GM19035 (cell line): ENCODE results near the gene BCO1.

Experiments used
- ATAC-seq: cut with Tn5 transposase; IDR thresholded peaks from one replicate; pipeline ENCODE4 v1.9.1; 2021; ENCODE audit not compliant: unreplicated experiment

The BCO1 gene

DNA sequence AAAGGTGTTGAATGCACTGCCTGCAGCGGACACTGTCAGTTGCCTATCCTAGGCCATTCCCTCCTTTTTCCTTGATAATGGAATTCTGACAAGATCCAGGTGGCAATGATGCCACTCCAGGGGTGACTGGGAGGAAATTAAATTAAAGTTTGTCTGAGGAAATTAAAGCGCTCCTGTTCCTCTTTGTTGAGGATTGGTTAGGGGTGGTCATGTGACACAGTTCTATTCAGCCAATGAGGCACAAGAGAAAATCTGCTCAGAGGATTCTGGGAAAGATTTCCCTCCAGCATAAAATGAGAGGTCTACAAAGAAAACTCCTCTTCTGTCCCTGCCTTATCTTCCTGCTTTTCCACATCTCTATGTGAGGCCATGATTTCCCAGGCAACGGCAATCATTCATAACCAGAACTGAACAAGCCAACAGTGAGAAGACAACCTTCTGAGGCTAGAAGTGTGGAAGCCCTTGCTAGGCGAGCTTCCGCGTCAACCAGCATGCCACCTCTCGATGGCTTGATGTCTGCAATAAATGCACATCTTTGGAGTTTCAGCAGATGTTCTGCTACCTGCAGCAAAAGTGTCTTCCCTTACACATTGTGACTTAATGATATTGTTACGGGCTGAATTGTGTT is 5.6 kb upstream of the BCO1 start:
- ATAC-seq, result no peak

DNA sequence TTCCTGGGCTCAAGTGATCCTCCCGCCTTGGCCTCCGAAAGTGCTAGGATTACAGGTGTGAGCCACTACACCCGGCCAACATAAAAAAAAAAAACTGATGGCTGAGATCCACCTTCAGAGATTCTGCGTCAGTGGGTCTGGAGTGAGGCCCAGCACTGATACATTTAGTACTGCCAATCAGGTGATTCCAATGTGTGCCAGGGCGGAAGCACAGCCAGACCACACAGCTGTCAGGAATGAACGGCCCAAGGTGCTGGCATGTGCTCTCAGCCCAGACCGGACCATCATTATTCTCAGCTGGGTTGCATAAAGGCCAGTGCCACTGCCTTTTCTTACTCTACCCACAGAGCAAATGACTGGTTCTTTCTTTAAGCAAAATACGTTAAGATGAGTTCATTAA is 1.2 kb upstream of the BCO1 start:
- ATAC-seq, result no peak

DNA sequence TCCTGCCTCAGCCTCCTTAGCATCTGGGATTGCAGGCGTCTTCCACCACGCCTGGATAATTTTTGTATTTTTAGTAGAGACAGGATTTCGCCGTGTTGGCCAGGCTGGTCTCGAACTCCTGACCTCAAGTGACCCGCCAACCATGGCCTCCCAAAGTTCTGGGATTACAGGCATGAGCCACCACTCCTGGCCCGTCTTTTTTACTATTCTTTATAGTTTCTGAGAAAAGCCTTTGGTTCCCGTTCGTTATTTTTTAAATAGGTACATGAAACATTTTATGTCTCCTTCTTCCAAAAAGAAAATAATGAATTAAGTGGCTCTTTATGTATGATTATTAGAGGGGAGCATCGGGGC is 570 bp upstream of the BCO1 start:
- no peak for ATAC-seq

DNA sequence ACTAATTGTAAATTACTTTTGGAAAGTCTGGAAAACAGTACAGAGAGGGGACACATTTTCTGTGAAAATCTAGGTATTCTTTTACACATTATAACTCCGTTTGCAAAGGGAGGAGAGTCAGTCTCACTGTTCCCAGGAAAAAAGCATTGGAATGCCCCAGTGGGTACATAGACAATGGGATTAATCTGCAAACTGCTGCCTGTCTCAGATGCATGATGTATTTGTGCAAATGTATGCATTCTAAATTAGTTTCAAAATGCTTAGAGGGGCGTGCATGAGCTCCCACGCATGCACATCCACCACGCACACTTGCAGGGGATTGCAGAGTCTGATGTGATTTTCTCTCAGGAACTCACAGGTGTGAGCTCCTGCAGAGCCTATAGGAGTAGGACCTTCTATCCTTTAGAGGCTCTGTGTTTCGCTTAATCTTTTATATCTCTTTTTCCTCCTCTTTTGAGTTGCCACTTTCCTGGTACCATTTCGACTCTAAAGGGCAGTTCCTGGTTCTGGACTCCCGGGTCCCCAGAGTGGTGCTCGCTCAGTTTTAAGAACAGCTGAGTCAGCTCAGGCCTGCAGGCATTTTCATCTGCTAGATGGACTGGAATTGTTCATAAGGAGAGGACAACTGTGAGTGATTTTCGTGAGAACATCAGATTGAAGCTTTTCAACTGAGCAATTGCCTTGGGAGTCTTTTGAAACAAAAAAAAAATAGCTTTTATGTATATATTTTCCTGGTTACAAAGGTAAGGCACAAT is 1.1 kb downstream of the BCO1 start:
- ATAC-seq, result no peak

DNA sequence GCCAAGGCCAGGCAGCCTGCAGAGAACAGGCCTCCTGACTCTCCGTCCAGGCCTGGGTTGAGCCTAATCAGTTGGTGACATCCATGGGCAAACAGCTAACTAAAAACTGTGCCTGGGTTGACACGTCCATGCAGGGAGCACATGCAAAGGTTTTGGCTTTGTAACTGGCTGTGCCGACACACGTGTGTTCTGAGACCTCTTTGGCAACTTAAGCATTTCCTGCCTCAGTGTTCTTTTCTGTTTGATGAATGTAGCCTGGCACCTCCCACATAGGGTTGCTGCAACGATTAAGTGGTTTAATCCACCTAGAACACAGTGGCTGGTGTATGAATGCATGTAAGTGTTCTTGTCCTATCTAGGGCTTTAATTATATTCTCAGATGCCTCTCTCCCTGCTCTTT is 3.2 kb downstream of the BCO1 start:
- ATAC-seq, result no peak

DNA sequence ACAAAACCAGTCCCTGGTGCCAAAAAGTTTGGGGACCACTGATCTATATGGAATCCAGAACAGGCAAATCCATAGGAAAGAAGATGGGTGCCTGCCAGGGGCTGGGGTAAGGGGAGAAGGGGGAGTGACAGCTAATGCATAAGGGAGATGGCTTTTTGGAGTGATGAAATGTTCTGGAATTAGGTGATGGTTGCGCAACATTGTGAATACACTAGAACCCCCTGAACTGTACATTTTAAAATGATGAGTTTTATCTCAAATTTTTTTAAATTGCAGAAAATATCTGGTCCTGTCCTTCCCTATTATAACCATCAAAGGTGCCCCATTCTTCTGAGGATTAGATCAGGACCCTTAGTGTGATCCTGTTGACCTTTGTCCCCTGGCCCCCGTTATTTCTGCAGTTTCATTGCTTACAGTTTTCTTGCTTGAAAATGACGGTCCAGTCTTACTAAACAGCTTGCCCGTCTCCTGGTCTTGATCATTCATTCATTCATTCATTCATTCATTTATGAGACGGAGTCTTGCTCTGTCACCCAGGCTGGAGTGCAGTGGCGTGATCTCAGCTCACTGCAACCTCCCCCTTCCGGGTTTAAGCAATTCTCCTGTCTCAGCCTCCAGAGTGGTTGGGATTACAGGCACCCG is 4.6 kb downstream of the BCO1 start:
- no peak for ATAC-seq

DNA sequence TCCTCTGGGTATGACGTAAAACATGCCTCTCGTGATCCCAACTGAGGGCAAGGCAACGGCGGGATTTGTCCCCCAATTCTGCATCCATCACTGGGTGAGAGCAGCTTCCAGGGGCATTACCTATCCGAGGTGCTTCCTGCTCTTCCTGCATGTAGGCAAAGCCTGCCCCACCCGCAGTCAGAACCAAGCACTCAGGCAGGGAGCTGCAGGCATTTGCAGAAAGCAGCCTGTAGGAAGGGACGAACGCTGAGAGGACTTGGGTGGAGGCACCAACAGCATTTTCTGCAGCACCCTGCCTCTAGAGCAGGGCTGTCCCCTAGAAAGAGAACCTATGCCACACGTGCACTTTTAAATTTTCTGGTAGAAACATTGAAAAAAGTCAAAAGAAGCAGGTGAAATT is 5.5 kb downstream of the BCO1 start:
- ATAC-seq, result no peak

DNA sequence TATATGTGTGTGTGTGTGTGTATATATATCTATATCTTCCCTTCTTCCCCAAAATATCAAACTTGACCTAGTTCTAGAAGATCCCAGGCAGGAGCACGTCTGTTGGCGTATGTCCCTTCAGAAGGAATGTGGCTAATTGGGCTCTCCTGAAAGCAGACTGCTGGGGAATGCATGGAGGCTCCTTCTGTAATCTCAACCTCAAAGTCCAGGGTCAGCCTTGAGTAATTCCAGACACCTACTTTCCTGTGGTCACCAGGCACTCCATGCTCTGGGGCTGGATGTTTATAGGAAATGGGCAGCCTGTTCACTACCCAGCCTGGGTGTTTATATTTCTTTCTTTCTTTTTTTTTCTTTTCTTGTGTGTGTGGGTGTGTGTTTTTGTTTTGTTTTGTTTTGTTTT is 13.4 kb downstream of the BCO1 start:
- no peak for ATAC-seq

DNA sequence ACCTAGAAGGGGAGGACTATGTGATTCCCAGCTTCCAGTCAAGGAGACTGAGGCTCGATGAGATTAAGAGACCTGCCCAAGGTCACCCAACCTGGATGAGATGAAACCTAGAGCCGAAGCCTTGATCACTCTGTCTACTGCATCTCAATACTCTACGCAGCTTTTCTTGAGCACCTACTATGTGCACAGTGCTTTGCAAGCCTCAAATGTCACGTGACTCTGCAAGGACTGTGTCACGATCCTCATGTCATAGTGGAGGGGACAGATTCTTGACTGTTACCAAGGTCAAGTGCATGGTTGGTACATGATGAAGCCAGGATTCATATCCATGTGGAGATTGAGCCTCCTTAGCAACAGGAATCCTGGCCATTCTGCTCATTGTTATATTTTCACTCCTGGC is 14.7 kb downstream of the BCO1 start:
- ATAC-seq, result no peak

DNA sequence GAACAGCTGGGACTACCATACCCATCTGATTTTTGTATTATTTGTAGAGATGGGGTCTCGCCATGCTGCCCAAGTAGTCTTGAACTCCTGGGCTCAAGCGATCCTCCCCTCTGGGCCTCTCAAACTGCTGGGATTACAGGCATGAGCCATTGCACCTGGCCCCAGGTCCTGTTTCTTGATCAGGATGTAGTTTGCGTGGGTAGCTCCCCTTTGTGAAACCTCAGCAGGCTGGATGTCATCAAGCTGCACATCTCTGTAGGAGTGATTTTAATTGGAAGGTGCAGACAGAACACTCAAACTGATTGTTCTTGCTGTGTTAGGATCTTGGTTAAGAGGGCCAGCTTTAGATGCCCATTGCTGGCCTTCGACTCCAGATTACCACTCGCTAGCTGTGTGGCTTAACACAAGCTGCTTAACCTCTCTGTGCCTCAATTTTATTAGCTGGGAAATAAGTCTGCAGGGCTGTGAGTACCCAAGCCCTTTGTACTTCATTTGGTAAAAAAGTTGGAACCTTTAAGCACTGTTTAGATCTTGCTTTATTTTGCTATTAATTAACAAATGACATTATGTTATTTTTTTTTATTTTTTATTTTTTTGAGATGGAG is 16.5 kb downstream of the BCO1 start:
- ATAC-seq, result no peak

DNA sequence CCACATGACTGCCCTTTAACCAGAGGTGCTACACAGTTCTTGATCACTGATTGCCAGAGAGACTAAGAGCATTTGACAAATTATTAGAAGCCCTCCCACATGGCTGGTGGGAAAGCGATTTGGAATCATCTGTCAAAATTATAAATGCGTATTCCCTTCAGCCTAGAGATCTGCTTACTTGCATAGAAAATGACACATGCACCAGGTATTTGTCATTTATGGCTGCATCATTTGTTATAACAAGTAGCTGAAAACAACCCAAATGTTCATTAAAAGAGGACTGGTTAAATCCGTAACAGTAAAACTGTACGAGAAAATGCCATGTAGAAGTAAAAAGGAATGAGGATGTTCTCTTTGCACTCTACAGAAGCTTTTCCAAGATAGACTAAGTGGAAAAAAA is 21.4 kb downstream of the BCO1 start:
- ATAC-seq, result no peak

DNA sequence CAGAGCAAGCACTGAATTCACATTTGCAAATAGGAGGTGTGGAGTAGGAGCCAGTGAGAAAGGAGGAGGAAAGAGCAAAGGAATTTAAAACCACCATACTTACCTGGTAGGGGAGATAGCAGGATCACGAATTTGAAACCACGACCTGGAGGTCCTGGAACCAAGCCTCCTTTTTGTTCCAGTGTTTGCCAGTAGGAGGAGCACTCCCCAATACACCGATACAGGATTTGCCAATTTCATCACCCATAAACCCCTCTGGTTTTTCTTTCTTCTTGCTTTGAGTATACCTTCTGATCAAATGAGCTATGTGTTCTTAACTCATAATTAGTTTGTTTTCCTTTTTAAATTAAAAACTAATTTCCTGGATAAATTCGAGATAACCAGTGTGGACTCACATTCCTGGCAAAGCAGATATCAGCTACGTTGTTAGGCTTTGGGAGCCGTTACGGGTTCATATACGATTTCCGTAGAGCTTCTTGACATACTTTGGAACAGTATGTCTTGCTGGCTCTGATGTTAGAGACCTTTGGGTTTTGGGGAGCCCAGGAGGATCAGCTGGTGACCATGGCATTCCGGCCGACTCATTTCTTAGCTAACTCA is 22.7 kb downstream of the BCO1 start:
- ATAC-seq, result no peak

DNA sequence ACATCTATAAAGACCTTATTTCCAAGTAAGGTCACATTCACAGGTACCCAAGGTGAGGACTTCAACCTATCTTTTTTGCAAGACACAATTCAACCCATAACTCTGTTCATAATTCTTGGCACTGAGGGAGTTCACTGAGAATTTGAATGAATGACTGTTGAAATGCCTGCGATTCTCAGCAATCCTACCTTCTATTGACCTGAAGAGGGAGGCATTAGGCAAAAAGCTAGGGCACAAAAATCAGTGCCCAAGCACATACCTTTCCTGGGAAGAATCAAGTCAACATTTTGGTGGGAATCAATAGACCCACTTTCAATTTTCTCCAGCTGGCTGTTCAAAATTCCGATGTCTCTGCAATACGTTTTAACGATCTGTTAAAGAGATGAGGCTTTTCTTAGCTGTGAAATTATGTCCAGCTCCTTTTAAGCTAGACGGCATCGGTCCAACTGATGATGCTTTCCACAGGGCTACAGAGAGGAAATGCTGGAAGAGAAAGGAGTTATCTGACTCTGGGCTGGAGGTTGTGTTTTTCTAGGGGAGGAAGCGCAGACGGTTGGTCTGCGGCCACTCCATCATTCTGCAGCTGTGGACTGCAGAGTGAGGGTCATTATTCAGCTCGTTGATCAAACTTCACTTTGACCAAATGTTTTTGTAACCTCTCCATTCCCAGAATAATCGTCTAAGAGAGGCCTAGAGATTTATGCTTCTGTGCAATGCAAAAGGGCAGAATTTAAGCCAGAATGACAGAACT is 25.2 kb downstream of the BCO1 start:
- ATAC-seq, result no peak

DNA sequence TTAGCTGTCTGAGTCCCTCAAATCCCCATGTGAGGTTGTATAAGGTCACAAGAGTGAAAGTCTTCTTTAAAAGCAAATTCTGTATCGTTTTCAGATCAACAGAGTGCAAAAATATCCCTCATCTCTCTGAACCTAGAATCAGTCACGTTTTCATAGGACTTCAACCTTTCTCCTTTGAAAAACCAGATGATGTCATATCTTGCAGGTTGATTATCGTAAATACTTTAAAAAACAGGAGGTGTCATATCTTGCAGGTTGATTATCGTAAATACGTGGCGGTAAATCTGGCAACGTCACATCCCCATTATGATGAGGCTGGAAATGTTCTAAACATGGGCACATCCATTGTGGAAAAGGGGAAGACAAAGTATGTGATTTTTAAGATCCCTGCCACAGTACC is 25.9 kb downstream of the BCO1 start:
- no peak for ATAC-seq

DNA sequence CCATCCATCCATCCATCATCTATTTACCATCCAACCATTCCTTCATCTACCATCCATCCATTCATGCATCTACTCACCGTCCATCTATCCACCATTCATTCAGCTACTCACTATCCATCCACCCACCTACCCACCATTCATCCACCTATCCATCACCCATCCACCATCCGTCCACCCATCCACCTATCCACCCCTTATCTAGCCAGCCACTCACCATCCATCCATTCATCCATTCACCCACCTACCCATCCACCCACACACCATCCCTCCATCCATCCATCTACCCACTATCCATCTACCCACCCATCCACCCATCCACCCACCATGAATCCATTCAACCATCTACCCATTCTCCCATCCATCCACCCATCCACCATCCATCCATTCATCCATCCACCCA is 26.6 kb downstream of the BCO1 start:
- no peak for ATAC-seq

DNA sequence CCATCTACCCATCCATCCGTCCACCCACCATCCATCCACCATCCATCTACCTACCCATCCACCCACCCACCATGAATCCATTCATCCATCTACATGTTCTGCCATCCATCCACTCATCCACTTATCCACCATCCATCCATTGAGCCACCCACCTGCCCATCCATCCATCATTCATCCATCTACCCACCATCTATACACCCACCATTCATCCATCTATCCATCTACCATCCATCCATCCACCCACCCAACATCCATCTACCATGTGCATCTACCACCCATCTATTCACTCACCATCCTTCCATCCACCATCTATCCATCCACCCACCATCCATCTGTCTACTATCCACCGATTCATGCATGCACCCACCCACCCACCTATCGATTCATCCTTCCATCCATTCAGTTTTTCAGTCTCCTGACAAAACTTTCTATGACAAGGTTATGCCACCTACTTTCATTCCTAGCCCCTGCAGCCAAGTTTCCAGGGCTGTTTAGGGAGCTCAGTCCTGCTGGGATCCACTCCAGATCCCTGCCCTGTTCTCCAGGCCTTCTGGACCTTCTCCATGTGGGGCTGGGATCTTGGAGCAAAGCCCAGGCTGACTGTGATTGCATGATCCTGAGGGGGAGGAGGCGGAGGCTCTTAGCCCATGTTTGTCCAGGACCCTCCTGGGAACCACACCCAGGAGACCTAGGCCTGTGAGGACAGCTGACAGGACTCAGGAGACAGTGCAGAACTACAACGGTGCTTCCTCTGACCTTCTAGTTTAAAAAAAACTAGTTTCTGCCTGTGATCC is 27.4 kb downstream of the BCO1 start:
- ATAC-seq, result no peak

DNA sequence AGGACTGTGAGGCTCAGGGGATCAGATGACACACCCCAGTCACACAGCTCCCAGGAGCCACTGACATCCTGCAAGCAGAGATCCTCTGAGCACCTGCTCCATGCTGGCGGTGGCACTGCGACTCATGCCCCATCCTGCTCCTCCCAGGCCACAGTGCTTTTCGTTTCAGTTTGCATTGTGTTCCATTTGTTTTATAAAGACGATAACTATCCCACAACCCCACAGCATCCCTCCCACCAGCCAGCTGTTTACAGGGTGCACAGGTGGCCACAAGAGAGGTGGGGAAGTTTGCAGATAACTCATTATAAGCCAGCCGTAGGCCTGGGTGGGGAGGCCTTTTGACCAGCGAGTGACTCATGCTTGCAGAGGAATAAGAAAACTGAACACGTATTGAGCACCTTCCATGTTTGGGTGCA is 28.2 kb downstream of the BCO1 start:
- no peak for ATAC-seq

DNA sequence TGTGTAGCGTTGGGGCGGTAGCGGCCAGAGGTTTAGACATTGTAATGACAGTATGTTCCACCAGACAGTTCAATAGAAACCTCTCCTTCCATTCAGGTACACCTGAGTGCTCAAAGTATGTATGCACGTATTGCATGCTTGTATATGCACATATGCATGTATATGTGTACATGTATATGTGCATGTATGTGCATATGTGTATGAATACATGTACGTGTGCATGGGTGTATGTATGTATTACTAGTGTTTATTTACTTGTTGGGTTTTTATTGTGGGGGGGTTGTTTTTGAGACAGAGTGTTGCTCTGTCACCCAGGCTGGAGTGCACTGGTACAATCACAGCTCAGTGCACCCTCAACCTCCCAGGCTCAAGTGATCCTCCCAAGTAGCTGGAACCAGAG is 30.0 kb downstream of the BCO1 start:
- no peak for ATAC-seq

DNA sequence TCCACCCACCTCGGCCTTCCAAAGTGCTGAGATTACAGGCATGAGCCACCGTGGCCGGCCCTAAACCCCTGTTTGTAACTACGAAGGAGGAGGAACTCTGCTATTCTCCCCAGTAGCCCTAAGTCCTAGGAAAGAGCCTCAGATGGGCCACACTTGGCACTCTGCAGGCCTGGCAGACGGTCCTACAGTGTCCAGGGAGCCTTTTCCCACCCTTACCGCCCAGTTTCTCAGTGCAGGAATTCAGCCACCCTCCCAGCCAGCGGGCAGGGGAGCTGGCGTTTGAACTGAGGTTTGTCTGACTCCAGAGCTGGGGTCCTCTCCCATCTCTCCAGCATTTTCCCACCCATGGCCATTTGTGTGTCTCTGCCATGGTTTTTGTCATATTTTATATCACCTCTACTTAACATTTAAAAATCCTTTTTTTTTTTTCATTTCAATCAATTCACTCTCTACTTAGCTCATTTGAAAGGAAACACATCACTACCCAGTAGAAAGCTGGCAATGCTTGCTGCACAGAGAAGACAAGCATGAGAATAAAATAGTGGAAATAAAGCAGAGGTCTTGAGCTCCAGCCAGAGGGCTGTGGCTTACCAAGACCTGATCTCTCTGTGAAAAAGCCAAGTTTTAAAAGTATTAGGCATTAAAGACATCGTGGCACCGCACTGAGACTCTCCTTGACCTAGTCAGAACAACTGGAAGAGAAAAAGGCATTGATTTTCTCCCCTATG is 34.9 kb downstream of the BCO1 start:
- ATAC-seq, result no peak
